Neural crest cell (in vitro differentiated cells): Measurements from ENCODE around the gene SLC9A4. TPM values are rescaled to one million over a fixed set of nuclear protein-coding genes. Genes with fewer than 3 reads are reported as not detected.
"Not testable (repeated sequence)": the region's sequence is repeated elsewhere in the genome, so short reads cannot be mapped to it uniquely, and the experiment has no call there.

ENCODE experiments used
- DNase-seq: peaks from one replicate; pipeline ENCODE4 v3.0.0; 2021; ENCODE audit warnings: low read depth, mixed read lengths, low spot score
- H3K27ac Mint-ChIP-seq: one replicate; pipeline ENCODE4 v1.8.0; 2021; ENCODE audit warnings: mild to moderate bottlenecking, mixed read lengths; ENCODE audit not compliant: unreplicated experiment
- H3K27me3 Mint-ChIP-seq: 2 replicates; pipeline ENCODE4 v1.8.0; 2021; ENCODE audit warnings: low read depth, mild to moderate bottlenecking, mixed read lengths
- H3K36me3 Mint-ChIP-seq: 2 replicates; pipeline ENCODE4 v1.8.0; 2021; ENCODE audit warnings: low read depth, mild to moderate bottlenecking, mixed read lengths
- H3K4me1 Mint-ChIP-seq: 2 replicates; pipeline ENCODE4 v1.8.0; 2021; ENCODE audit warnings: mixed read lengths
- H3K4me3 Mint-ChIP-seq: one replicate; pipeline ENCODE4 v1.8.0; 2021; ENCODE audit warnings: mild to moderate bottlenecking, mixed read lengths
- H3K9me3 Mint-ChIP-seq: 2 replicates; pipeline ENCODE4 v1.8.0; 2021; ENCODE audit warnings: mixed read lengths
- CTCF ChIP-seq: fragments of 200-600 bp; sonication (generic); conservative IDR thresholded peaks from 2 replicates; pipeline ENCODE4 v1.5.0; 2021; ENCODE audit warnings: antibody characterized with exemption, mild to moderate bottlenecking
- total RNA-seq: library from RNA; stranded (reverse); gene quantifications from 2 replicates; pipeline ENCODE4 v1.2.1, GENCODE V29; 2021

The SLC9A4 gene
- total RNA-seq, 1 donor from 2014 or later, result not detected

- H3K4me1 Mint-ChIP-seq, result no peaks in the 10 kb centered on the region
- no peak overlapping the region for H3K27ac Mint-ChIP-seq
- peaks cover 26% of the 10 kb centered on the region for H3K9me3 Mint-ChIP-seq
- TF ChIP-seq CTCF, result no peak
- H3K27me3 Mint-ChIP-seq, result no peaks in the 10 kb centered on the region
- DNase-seq, result no peak
- peaks cover 10% of the 10 kb centered on the region for H3K36me3 Mint-ChIP-seq
- H3K4me3 Mint-ChIP-seq, result no peak overlapping the region
Measured at GRCh38 chr2:102549027-102549426, 76.0 kb downstream of the SLC9A4 start.

DNA sequence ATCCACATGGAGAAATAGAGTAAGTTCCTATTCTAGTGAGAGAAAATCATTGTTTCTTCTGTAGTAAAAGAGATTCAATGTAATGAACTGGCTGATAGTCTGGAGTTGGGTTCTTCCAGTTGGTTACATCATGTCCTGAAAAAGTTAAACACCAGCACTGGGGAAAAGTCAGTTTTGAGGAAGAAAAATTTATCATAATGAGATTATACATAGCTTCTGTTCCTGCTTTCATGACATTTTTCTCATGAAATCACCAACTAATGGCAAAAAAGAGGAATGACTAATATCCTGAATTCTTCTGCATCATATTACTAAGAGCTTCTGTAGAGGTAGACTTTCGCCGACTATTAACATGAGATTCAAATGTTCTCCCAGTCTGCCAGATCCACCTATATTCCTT lies 77.1 kb downstream of the SLC9A4 start:
- H3K27ac Mint-ChIP-seq, result no peak overlapping the region
- no peak overlapping the region for H3K4me3 Mint-ChIP-seq

GRCh38 chr2:102551329-102552096 lies 78.5 kb downstream of the SLC9A4 start:
- Mint-ChIP-seq H3K4me1 (no peaks in the 10 kb centered on the region), H3K4me3 (no peak overlapping the region), H3K9me3 (peaks cover 20% of the 10 kb centered on the region), H3K27ac (no peak overlapping the region), H3K27me3 (no peaks in the 10 kb centered on the region), H3K36me3 (peaks cover 10% of the 10 kb centered on the region)
- no peak for DNase-seq
- TF ChIP-seq CTCF, result no peak

More for the DNA sequence above, 77.1 kb downstream of the SLC9A4 start:
- Mint-ChIP-seq H3K27me3 (no peaks in the 10 kb centered on the region), H3K9me3 (peaks cover 26% of the 10 kb centered on the region), H3K4me1 (no peaks in the 10 kb centered on the region), H3K36me3 (peaks cover 10% of the 10 kb centered on the region)
- no peak for DNase-seq
- TF ChIP-seq CTCF, result no peak

- Mint-ChIP-seq H3K4me3 (no peak overlapping the region), H3K9me3 (peaks cover 12% of the 10 kb centered on the region), H3K4me1 (no peaks in the 10 kb centered on the region), H3K36me3 (peaks cover 5% of the 10 kb centered on the region), H3K27ac (no peak overlapping the region), H3K27me3 (no peaks in the 10 kb centered on the region)
- no peak for DNase-seq
- no peak for TF ChIP-seq CTCF
Measured at GRCh38 chr2:102553601-102554000, 80.6 kb downstream of the SLC9A4 start.

- no peaks in the 10 kb centered on the region for H3K4me1 Mint-ChIP-seq
- H3K27me3 Mint-ChIP-seq, result no peaks in the 10 kb centered on the region
- H3K4me3 Mint-ChIP-seq, result no peak overlapping the region
- H3K27ac Mint-ChIP-seq, result no peak overlapping the region
- TF ChIP-seq CTCF, result no peak
- H3K9me3 Mint-ChIP-seq, result no peaks in the 10 kb centered on the region
- no peaks in the 10 kb centered on the region for H3K36me3 Mint-ChIP-seq
- DNase-seq, result no peak
Measured at GRCh38 chr2:102558463-102558862, 85.4 kb downstream of the SLC9A4 start.

DNA sequence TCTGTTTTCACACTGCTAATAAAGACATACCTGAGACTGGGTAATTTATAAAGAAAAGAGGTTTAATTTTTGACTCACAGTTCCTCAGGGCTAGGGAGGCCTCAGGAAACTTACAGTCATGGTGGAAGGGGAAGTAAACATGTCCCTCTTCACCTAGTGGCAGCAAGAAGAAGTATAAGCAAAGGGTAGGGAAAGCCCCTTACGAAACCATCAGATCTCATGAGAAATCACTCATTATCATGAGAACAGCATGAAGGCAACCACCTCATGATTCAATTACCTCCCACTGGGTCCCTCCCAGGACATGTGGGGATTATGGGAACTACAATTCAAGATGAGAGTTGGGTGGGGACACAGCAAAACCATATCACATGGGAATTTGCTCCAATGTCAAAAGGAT lies 89.5 kb downstream of the SLC9A4 start:
- not testable (repeated sequence) for H3K27ac Mint-ChIP-seq, H3K4me3 Mint-ChIP-seq, H3K9me3 Mint-ChIP-seq, H3K4me1 Mint-ChIP-seq, H3K36me3 Mint-ChIP-seq, DNase-seq, H3K27me3 Mint-ChIP-seq
